ENCODE data around the gene LIPF. TPM values are rescaled to one million over a fixed set of nuclear protein-coding genes. Genes with fewer than 3 reads are reported as not detected.
"Not testable (repeated sequence)": the region's sequence is repeated elsewhere in the genome, so short reads cannot be mapped to it uniquely, and the experiment has no call there.

Gene LIPF
- total and polyA plus RNA-seq, 4 donors: not detected

- DNase-seq (ENCODE audit: low read depth in 4 of 6, low spot score in 6 of 6): no peak
- WGBS (ENCODE audit: insufficient coverage): 100% methylated on average over 1 of the region's 4 CpGs
- H3K4me1 ChIP-seq (ENCODE audit: control insufficient read depth, insufficient read depth, low read length): no peaks in the 10 kb centered on the region
These were observed 38.8 kb downstream of the LIPF start for GRCh38 chr10:88702848-88703597.

DNA sequence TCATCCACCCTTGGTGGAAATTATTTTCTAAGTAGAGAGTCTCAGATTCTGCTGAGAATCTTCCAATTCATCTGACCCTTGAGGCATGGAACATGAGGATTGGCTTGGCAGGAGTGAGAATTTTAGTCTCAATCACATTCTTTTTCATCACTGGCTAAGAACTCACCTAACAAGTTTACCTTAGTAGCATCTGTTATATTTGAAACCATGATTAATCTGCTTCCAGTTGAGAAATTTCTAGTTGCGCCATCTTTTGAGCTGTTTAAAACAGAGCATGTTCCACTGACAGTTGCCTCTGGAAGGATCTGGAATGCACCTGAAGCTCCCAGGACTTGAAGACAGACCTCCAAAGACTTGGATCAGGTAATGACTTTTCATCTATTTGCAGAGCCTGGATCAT, 41.7 kb downstream of the LIPF start, which contains the start of gene LIPK:
Gene LIPK (plus strand): TSS at position 292 of the 400 bp plus-strand sequence. CDS start 18,295 bp downstream, outside the sequence.
- no peaks in the 10 kb centered on the region for H3K4me1 ChIP-seq (ENCODE audit: control insufficient read depth, insufficient read depth, low read length)
- WGBS (ENCODE audit: insufficient coverage): 100% methylated on average over 1 of the region's 1 CpG
- DNase-seq (ENCODE audit: low read depth in 4 of 6, low spot score in 6 of 6): no peak
- H3K27ac ChIP-seq (ENCODE audit: low read depth, low read length): no peak within 1 kb of the TSS
- H3K36me3 ChIP-seq (ENCODE audit: control insufficient read depth, insufficient read depth, low read length): no peaks in the 10 kb centered on the region
- H3K9me3 ChIP-seq (ENCODE audit: control insufficient read depth, insufficient read depth, low read length): no peaks in the 10 kb centered on the region
- H3K4me3 ChIP-seq (ENCODE audit: low read depth, low read length): no peak within 1 kb of the TSS
- H3K27me3 ChIP-seq (ENCODE audit: control insufficient read depth, insufficient read depth, low read length): no peaks in the 10 kb centered on the region

More at GRCh38 chr10:88702848-88703597, 38.8 kb downstream of the LIPF start:
- Histone ChIP-seq H3K36me3 (ENCODE audit: control insufficient read depth, insufficient read depth, low read length) (no peaks in the 10 kb centered on the region), H3K27me3 (ENCODE audit: control insufficient read depth, insufficient read depth, low read length) (no peaks in the 10 kb centered on the region), H3K9me3 (ENCODE audit: control insufficient read depth, insufficient read depth, low read length) (no peaks in the 10 kb centered on the region), H3K4me3 (ENCODE audit: low read depth, low read length) (no peak overlapping the region), H3K27ac (ENCODE audit: low read depth, low read length) (no peak overlapping the region)

GRCh38 chr10:88707429-88708155, 43.4 kb downstream of the LIPF start:
- no peaks in the 10 kb centered on the region for H3K4me1 ChIP-seq (ENCODE audit: control insufficient read depth, insufficient read depth, low read length)
- no peak overlapping the region for H3K4me3 ChIP-seq (ENCODE audit: low read depth, low read length)
- whole genome bisulfite sequencing (ENCODE audit: insufficient coverage): no CpG with 5 or more reads among the region's 2 CpGs
- no peaks in the 10 kb centered on the region for H3K36me3 ChIP-seq (ENCODE audit: control insufficient read depth, insufficient read depth, low read length)
- no peak for DNase-seq (ENCODE audit: low read depth in 4 of 6, low spot score in 6 of 6)
- no peaks in the 10 kb centered on the region for H3K9me3 ChIP-seq (ENCODE audit: control insufficient read depth, insufficient read depth, low read length)
- H3K27ac ChIP-seq (ENCODE audit: low read depth, low read length): no peak overlapping the region
- no peaks in the 10 kb centered on the region for H3K27me3 ChIP-seq (ENCODE audit: control insufficient read depth, insufficient read depth, low read length)

- H3K4me1 ChIP-seq (ENCODE audit: control insufficient read depth, insufficient read depth, low read length); H3K36me3 ChIP-seq (ENCODE audit: control insufficient read depth, insufficient read depth, low read length); H3K9me3 ChIP-seq (ENCODE audit: control insufficient read depth, insufficient read depth, low read length); DNase-seq (ENCODE audit: low read depth in 4 of 6, low spot score in 6 of 6); H3K27ac ChIP-seq (ENCODE audit: low read depth, low read length); H3K4me3 ChIP-seq (ENCODE audit: low read depth, low read length); H3K27me3 ChIP-seq (ENCODE audit: control insufficient read depth, insufficient read depth, low read length): not testable (repeated sequence)
- no CpG with 5 or more reads among the region's 6 CpGs for WGBS (ENCODE audit: insufficient coverage)
These were observed 45.1 kb downstream of the LIPF start for GRCh38 chr10:88709361-88709760.

DNA sequence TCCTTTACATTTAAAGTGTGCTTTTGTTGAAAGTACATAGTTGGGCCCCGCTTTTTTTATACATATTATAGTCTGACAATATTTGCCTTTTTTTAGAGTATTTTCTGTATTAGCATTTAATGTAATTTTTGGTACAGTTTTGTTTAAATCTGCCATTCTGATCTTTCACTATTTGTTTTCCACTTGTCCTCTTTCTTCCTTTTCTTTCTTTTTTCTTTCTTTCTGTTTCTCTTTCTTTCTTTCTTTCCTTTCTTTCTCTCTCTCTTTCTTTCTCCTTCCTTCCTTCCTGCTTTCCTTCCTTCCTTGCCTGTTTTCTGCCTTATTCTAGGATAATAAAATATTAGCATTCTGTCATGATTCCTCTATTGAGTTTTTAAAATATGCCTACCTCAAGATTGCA, 51.3 kb downstream of the LIPF start:
- Histone ChIP-seq H3K27ac (ENCODE audit: low read depth, low read length) (no peak overlapping the region), H3K9me3 (ENCODE audit: control insufficient read depth, insufficient read depth, low read length) (no peaks in the 10 kb centered on the region), H3K36me3 (ENCODE audit: control insufficient read depth, insufficient read depth, low read length) (no peaks in the 10 kb centered on the region), H3K27me3 (ENCODE audit: control insufficient read depth, insufficient read depth, low read length) (no peaks in the 10 kb centered on the region), H3K4me1 (ENCODE audit: control insufficient read depth, insufficient read depth, low read length) (no peaks in the 10 kb centered on the region), H3K4me3 (ENCODE audit: low read depth, low read length) (no peak overlapping the region)
- WGBS (ENCODE audit: insufficient coverage): no CpG with 5 or more reads among the region's 1 CpG
- no peak for DNase-seq (ENCODE audit: low read depth in 4 of 6, low spot score in 6 of 6)

- Histone ChIP-seq H3K4me3 (ENCODE audit: low read depth, low read length) (no peak overlapping the region), H3K4me1 (ENCODE audit: control insufficient read depth, insufficient read depth, low read length) (no peaks in the 10 kb centered on the region), H3K27me3 (ENCODE audit: control insufficient read depth, insufficient read depth, low read length) (no peaks in the 10 kb centered on the region), H3K9me3 (ENCODE audit: control insufficient read depth, insufficient read depth, low read length) (no peaks in the 10 kb centered on the region), H3K27ac (ENCODE audit: low read depth, low read length) (no peak overlapping the region), H3K36me3 (ENCODE audit: control insufficient read depth, insufficient read depth, low read length) (no peaks in the 10 kb centered on the region)
- 42% methylated on average over 2 of the region's 4 CpGs for WGBS (ENCODE audit: insufficient coverage)
- DNase-seq (ENCODE audit: low read depth in 4 of 6, low spot score in 6 of 6): no peak
These were observed 57.1 kb downstream of the LIPF start for GRCh38 chr10:88721392-88721791.

GRCh38 chr10:88725798-88726197, 61.6 kb downstream of the LIPF start:
- Histone ChIP-seq H3K27ac (ENCODE audit: low read depth, low read length) (no peak overlapping the region), H3K27me3 (ENCODE audit: control insufficient read depth, insufficient read depth, low read length) (no peaks in the 10 kb centered on the region), H3K4me1 (ENCODE audit: control insufficient read depth, insufficient read depth, low read length) (no peaks in the 10 kb centered on the region), H3K4me3 (ENCODE audit: low read depth, low read length) (no peak overlapping the region), H3K36me3 (ENCODE audit: control insufficient read depth, insufficient read depth, low read length) (no peaks in the 10 kb centered on the region), H3K9me3 (ENCODE audit: control insufficient read depth, insufficient read depth, low read length) (no peaks in the 10 kb centered on the region)
- no peak for DNase-seq (ENCODE audit: low read depth in 4 of 6, low spot score in 6 of 6)
- WGBS (ENCODE audit: insufficient coverage): no CpG with 5 or more reads among the region's 1 CpG

DNA sequence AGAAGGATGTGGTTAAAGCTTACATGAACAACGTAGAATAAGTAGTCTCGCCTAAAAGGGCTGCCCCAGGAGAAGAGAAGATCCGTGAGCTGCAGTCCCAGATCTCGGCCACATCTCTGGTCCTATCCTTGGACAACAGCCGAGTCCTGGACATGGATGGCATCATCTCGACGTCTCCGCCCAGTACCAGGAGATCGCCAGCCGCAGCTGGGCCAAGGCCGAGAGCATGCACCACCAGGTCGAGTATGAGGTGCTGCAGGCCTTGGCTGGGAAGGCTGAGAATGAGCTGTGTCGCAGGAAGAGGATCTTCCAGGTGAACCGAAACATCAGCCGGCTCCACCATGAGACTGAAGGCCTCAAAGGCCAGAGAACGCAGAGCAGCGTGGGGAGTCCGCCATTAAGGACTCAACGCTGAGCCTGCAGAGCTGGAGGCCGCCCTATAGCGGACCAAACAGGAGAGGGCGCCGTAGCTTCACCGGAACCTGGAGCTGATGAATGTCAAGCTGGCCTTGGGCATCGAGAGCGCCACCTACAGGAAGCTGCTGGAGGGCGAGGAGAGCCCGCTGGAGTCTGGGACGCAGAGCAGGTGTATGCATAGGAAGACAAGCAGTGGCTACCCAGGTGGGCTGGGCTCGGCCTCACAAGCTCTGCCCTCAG, 64.0 kb downstream of the LIPF start:
- Histone ChIP-seq H3K36me3 (ENCODE audit: control insufficient read depth, insufficient read depth, low read length) (no peaks in the 10 kb centered on the region), H3K4me3 (ENCODE audit: low read depth, low read length) (no peak overlapping the region), H3K9me3 (ENCODE audit: control insufficient read depth, insufficient read depth, low read length) (no peaks in the 10 kb centered on the region), H3K27ac (ENCODE audit: low read depth, low read length) (no peak overlapping the region), H3K27me3 (ENCODE audit: control insufficient read depth, insufficient read depth, low read length) (no peaks in the 10 kb centered on the region), H3K4me1 (ENCODE audit: control insufficient read depth, insufficient read depth, low read length) (no peaks in the 10 kb centered on the region)
- no peak for DNase-seq (ENCODE audit: low read depth in 4 of 6, low spot score in 6 of 6)
- 67% methylated on average over 28 of the region's 30 CpGs for WGBS (ENCODE audit: insufficient coverage)

Measured in spinal cord (tissue), 10 donors.